GM21447 (cell line): ENCODE data around the gene B3GLCT.

Experiments
- ATAC-seq: cut with Tn5 transposase; IDR thresholded peaks from one replicate; pipeline ENCODE4 v1.9.1; 2021; ENCODE audit not compliant: unreplicated experiment

Gene B3GLCT

GRCh38 chr13:31267126-31267784, 67.5 kb downstream of the B3GLCT start:
- ATAC-seq = no peak

GRCh38 chr13:31274390-31274789, 74.6 kb downstream of the B3GLCT start:
- no peak for ATAC-seq

- no peak for ATAC-seq
Measured at GRCh38 chr13:31276421-31276820, 76.6 kb downstream of the B3GLCT start.

- no peak for ATAC-seq
Measured at GRCh38 chr13:31278869-31279268, 79.1 kb downstream of the B3GLCT start.

- no peak for ATAC-seq
Measured at GRCh38 chr13:31282741-31283455, 83.1 kb downstream of the B3GLCT start.

GRCh38 chr13:31286930-31287329, 87.2 kb downstream of the B3GLCT start:
- ATAC-seq = no peak

GRCh38 chr13:31301119-31301518, 101.3 kb downstream of the B3GLCT start:
- no peak for ATAC-seq

- ATAC-seq = no peak
Measured at GRCh38 chr13:31310356-31310755, 110.6 kb downstream of the B3GLCT start.

GRCh38 chr13:31310786-31311185, 111.0 kb downstream of the B3GLCT start:
- ATAC-seq = no peak

GRCh38 chr13:31311921-31312320, 112.1 kb downstream of the B3GLCT start:
- ATAC-seq = no peak

- ATAC-seq = no peak
Measured at GRCh38 chr13:31314961-31315360, 115.2 kb downstream of the B3GLCT start.

- no peak for ATAC-seq
Measured at GRCh38 chr13:31320946-31321345, 121.2 kb downstream of the B3GLCT start.

- ATAC-seq = no peak
Measured at GRCh38 chr13:31321457-31321856, 121.7 kb downstream of the B3GLCT start.

GRCh38 chr13:31322026-31322425, 122.3 kb downstream of the B3GLCT start:
- no peak for ATAC-seq

GRCh38 chr13:31322702-31323405, 123.1 kb downstream of the B3GLCT start:
- no peak for ATAC-seq

- no peak for ATAC-seq
Measured at GRCh38 chr13:31327182-31327860, 127.5 kb downstream of the B3GLCT start.

- no peak for ATAC-seq
Measured at GRCh38 chr13:31328549-31329235, 128.9 kb downstream of the B3GLCT start.

GRCh38 chr13:31330236-31330635, 130.5 kb downstream of the B3GLCT start:
- ATAC-seq = no peak

- no peak for ATAC-seq
Measured at GRCh38 chr13:31331068-31331467, 131.3 kb downstream of the B3GLCT start.

- ATAC-seq = no peak
Measured at GRCh38 chr13:31334547-31334946, 134.8 kb downstream of the B3GLCT start.

- no peak for ATAC-seq
Measured at GRCh38 chr13:31334994-31335557, 135.3 kb downstream of the B3GLCT start.
